Fibroblast of mammary gland (primary cell): Measurements from ENCODE around the gene MED16.

Source experiments
- DNase-seq: peaks from one replicate; pipeline ENCODE4 v3.0.0-alpha.2; 2010; ENCODE audit warnings: low read depth
- H3K4me3 ChIP-seq: 2 replicates; pipeline ENCODE4 v1.5.1; 2011; ENCODE audit warnings: low read depth, mild to moderate bottlenecking, low read length, moderate library complexity; ENCODE audit not compliant: control insufficient read depth
- TF ChIP-seq, protein P1 (sequence below): conservative IDR thresholded peaks from 2 replicates; pipeline ENCODE4 v1.5.1; 2011; ENCODE audit warnings: low read depth, low read length, inconsistent platforms; ENCODE audit not compliant: control insufficient read depth, insufficient read depth

Gene MED16

DNA sequence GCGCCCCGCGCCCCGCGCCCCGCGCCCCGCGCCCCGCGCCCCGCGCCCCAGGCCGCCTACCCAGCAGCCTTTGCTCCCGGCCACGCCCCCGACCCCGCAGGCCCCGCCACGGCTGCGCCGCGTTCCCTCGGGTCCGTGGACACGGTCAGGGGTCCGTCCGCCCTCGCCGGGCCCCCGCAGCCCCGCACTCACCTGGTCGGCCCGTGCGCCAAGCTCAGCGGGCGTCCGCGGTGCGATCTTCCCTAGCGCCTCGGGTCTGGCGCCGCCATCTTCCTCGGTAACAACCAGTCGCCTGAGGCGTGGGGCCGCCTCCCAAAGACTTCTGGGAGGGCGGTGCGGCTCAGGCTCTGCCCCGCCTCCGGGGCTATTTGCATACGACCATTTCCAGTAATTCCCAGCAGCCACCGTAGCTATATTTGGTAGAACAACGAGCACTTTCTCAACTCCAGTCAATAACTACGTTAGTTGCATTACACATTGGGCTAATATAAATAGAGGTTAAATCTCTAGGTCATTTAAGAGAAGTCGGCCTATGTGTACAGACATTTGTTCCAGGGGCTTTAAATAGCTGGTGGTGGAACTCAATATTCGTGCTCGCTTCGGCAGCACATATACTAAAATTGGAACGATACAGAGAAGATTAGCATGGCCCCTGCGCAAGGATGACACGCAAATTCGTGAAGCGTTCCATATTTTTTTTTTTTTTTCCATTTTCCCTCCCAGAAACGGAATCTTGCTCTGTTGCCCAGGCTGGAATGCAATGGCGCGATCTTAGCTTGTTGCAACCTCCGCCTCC is at the start of gene MED16, which contains the start of gene RNU6-9:
Gene MED16 (minus strand): TSS at position 294 of the 796 bp plus-strand sequence. CDS start 2,056 bp downstream, outside the sequence.
Gene RNU6-9 (plus strand): TSS at position 591 of the 796 bp plus-strand sequence.
- TF ChIP-seq, protein P1, sequence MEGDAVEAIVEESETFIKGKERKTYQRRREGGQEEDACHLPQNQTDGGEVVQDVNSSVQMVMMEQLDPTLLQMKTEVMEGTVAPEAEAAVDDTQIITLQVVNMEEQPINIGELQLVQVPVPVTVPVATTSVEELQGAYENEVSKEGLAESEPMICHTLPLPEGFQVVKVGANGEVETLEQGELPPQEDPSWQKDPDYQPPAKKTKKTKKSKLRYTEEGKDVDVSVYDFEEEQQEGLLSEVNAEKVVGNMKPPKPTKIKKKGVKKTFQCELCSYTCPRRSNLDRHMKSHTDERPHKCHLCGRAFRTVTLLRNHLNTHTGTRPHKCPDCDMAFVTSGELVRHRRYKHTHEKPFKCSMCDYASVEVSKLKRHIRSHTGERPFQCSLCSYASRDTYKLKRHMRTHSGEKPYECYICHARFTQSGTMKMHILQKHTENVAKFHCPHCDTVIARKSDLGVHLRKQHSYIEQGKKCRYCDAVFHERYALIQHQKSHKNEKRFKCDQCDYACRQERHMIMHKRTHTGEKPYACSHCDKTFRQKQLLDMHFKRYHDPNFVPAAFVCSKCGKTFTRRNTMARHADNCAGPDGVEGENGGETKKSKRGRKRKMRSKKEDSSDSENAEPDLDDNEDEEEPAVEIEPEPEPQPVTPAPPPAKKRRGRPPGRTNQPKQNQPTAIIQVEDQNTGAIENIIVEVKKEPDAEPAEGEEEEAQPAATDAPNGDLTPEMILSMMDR, result no peak
- peak; percentile 89 for DNase-seq
- H3K4me3 ChIP-seq, result peak within 1 kb of the TSS; percentile 82

DNA sequence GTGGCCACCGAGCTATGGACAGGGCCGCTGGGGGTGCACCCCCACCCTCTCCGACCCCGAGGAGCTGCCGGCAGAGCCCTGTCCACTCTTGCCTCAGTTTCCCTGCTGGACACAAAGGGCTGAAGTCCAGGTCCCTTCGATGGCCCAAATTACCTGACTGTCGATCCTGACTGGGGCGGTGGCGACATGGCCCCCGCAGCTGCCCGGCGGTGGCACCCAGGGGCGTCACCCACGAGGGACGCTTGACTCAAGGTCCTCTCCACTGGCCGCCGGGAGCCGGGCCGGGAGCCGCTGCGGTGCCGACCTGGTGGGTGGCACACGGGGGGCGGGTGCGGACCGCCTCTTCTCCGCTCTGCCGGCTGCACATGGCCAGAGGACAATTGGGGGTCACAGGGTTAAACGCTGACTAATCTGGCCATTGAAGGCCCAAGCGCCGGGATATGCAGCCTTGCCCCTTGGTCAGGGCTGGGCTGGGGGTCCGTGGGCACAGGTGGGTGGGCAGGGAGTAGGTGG is 49.2 kb upstream of the MED16 start:
- no peak overlapping the region for H3K4me3 ChIP-seq
- no peak for DNase-seq
- TF ChIP-seq, protein P1, result no peak

GRCh38 chr19:941292-942132 is 48.5 kb upstream of the MED16 start:
- H3K4me3 ChIP-seq, result no peak overlapping the region
- no peak for DNase-seq
- TF ChIP-seq, protein P1, result no peak

- no peak overlapping the region for H3K4me3 ChIP-seq
- TF ChIP-seq, protein P1, result no peak
- DNase-seq, result peak; percentile 42
These were observed 47.8 kb upstream of the MED16 start for GRCh38 chr19:940591-941291.

- TF ChIP-seq, protein P1, result no peak
- DNase-seq, result no peak
- no peak overlapping the region for H3K4me3 ChIP-seq
These were observed 46.9 kb upstream of the MED16 start for GRCh38 chr19:939922-940321.

GRCh38 chr19:939439-939838 is 46.5 kb upstream of the MED16 start:
- DNase-seq, result no peak
- no peak overlapping the region for H3K4me3 ChIP-seq
- TF ChIP-seq, protein P1, result no peak
